Thoracic aorta (tissue), 2 donors: ENCODE results near the gene PTPRN2. TPM values are rescaled to one million over a fixed set of nuclear protein-coding genes. Genes with fewer than 3 reads are reported as not detected.

ENCODE experiments used
- ATAC-seq: fragments of 150-250 bp; one replicate; pipeline ENCODE4 v1.8.0; 2017; ENCODE audit warnings: low read depth; ENCODE audit not compliant: insufficient number of reproducible peaks, low FRiP score
- DNase-seq: peaks from one replicate; pipeline ENCODE4 v3.0.0-alpha.2; 2020; ENCODE audit warnings: low spot score
- H3K27ac ChIP-seq, 2 donors: fragments of 200-600 bp; sonication (generic); 1 replicate in 1 of 2; 2 replicates in 1 of 2; pipeline ENCODE4 v1.5.1; 2016; ENCODE audit warnings: mild to moderate bottlenecking in 2 of 2, moderate library complexity in 2 of 2
- H3K27me3 ChIP-seq: fragments of 200-600 bp; sonication (generic); replicated peaks from 2 replicates; pipeline ENCODE4 v1.6.0; 2016; ENCODE audit warnings: mild to moderate bottlenecking; ENCODE audit not compliant: insufficient read depth
- H3K36me3 ChIP-seq: fragments of 200-600 bp; sonication (generic); one replicate; pipeline ENCODE4 v1.5.1; 2016
- H3K4me1 ChIP-seq, 2 donors: fragments of 200-600 bp; sonication (generic); 1 replicate in 1 of 2; 2 replicates in 1 of 2; pipeline versions ENCODE4 v1.5.1 to v1.6.0; 2016; ENCODE audit warnings: low read depth in 2 of 2, mild to moderate bottlenecking in 1 of 2; ENCODE audit not compliant: control insufficient read depth in 1 of 2
- H3K4me3 ChIP-seq: fragments of 200-600 bp; sonication (generic); 2 replicates; pipeline ENCODE4 v1.5.1; 2016; ENCODE audit warnings: mild to moderate bottlenecking
- H3K9me3 ChIP-seq: fragments of 200-600 bp; sonication (generic); 2 replicates; pipeline ENCODE4 v1.5.1; 2016
- total RNA-seq, 2 donors: library from RNA; depleted of rRNA; stranded (reverse); fragments of >200 nt; gene quantifications; one replicate each; pipeline versions ENCODE4 v1.1.0 to v1.2.3, GENCODE V29; 2016
- TF ChIP-seq, protein P1 (sequence below): fragments of 200-600 bp; sonication (generic); IDR thresholded peaks from one replicate; pipeline ENCODE4 v1.5.1; 2019; ENCODE audit warnings: antibody characterized with exemption

The PTPRN2 gene
- total RNA-seq, 2 donors from 2014 or later: 2.2 to 3.1 TPM

DNA sequence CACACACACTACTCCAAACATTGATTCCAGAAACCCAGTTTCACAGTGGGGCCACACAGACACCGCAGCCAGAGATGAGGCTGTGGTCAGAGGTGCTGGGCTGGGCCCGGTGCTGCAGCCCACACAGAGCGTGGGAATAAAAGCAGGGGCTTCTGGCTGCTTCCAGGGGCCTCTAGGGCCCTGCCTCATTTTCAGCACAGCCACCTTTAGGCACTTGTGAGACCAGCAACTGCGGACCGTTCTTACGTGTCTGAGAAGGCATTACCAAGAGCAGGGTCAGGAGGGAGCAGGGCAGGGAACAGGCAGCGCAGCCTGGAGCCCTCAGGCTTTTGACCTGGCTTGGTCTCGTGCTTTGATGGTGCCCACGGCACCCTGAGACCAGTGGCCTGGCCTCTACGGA, 980.4 kb downstream of the PTPRN2 start:
- H3K27ac ChIP-seq: no peak overlapping the region
- DNase-seq (no peak), ATAC-seq (no peak)

DNA sequence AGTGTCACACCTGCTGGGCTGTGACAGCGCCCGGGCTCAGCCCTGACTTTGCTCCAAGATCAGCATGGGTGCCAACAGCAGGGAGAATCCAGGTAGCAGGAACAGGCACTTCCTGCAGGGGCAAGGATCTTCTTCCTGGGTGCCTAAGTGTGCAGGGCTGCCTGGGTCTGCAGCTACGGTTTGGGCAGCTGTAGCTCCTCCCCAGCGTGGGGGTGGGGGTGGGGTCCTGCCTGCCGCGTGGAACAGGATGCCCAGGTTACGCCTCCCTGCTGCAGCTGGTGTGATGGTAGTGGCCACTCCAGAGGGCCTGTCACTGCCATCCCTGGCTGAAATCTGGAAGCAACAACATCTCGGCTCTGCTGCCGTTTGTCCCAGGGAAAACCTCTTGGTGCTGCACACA, 981.5 kb downstream of the PTPRN2 start:
- TF ChIP-seq, protein P1, sequence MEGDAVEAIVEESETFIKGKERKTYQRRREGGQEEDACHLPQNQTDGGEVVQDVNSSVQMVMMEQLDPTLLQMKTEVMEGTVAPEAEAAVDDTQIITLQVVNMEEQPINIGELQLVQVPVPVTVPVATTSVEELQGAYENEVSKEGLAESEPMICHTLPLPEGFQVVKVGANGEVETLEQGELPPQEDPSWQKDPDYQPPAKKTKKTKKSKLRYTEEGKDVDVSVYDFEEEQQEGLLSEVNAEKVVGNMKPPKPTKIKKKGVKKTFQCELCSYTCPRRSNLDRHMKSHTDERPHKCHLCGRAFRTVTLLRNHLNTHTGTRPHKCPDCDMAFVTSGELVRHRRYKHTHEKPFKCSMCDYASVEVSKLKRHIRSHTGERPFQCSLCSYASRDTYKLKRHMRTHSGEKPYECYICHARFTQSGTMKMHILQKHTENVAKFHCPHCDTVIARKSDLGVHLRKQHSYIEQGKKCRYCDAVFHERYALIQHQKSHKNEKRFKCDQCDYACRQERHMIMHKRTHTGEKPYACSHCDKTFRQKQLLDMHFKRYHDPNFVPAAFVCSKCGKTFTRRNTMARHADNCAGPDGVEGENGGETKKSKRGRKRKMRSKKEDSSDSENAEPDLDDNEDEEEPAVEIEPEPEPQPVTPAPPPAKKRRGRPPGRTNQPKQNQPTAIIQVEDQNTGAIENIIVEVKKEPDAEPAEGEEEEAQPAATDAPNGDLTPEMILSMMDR: no peak
- Histone ChIP-seq H3K27ac (no peak overlapping the region), H3K27me3 (no peaks in the 10 kb centered on the region), H3K36me3 (no peaks in the 10 kb centered on the region), H3K9me3 (no peaks in the 10 kb centered on the region), H3K4me1 (no peaks in the 10 kb centered on the region), H3K4me3 (no peak overlapping the region)
- DNase-seq (no peak), ATAC-seq (no peak)

More for the DNA sequence above, 980.4 kb downstream of the PTPRN2 start:
- Histone ChIP-seq H3K4me3 (no peak overlapping the region), H3K27me3 (no peaks in the 10 kb centered on the region), H3K36me3 (no peaks in the 10 kb centered on the region), H3K9me3 (no peaks in the 10 kb centered on the region), H3K4me1 (no peaks in the 10 kb centered on the region)
- TF ChIP-seq, protein P1: no peak

DNA sequence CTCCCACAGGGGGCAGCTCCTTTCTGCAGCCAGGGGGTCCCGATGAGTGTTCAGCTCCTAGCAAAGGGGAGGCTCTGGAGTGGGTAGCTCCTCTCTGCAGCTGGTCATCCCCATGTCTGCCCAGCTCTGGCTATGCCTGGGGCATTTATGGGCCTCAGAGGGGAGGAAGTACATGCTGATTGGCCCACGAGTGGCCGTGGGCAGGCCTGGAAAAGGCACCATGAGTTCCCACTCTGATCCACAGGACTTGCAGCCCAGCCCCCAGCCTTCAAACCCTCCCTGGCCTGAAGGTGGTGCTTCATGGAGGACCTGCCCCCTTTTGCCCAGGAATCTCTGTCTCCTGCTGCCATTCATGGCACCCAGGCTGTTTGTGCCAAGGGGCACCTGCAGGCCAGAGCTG, 982.0 kb downstream of the PTPRN2 start:
- H3K27me3 ChIP-seq: no peaks in the 10 kb centered on the region
- no peak for DNase-seq
- H3K36me3 ChIP-seq: no peaks in the 10 kb centered on the region
- H3K9me3 ChIP-seq: no peaks in the 10 kb centered on the region
- no peak for ATAC-seq
- H3K4me1 ChIP-seq: no peaks in the 10 kb centered on the region
- H3K27ac ChIP-seq: no peak overlapping the region
- TF ChIP-seq, protein P1: no peak
- no peak overlapping the region for H3K4me3 ChIP-seq

DNA sequence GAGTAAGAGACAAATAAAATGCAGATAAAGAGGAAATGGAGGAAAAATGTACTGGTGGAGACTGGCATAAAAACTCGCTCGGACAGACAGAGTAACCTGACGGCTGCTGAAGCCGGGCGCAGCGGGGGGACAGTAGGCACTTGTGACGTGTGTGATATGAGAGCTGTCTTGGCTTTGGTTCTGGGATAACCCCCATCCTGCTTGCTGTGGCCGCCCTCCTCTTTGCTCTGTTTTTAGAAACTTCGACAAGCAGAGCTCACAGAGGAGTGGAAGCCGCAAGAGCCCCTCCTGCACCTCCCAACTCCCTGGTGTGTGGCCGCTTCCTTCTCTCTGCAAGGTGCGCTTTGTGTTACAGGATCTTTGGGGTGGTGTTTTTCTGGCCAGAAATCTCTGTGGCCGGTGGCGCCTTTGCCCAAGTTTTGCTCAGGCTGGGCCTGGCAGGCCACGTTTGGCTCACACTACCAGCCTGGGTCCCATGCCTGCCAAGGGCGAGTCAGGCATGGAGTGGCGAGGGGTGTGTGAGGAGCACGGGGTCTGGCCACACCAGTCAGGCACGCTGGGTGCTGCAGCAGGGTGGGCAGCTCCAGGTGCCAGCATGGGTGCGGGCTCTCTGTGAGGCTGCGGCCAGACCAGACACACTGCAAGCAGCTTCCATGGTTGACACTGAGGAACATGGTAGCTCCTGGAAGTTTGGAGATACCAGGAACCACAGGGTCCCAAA, 982.8 kb downstream of the PTPRN2 start:
- Histone ChIP-seq H3K9me3 (no peaks in the 10 kb centered on the region), H3K27me3 (no peaks in the 10 kb centered on the region), H3K27ac (no peak overlapping the region), H3K36me3 (no peaks in the 10 kb centered on the region), H3K4me1 (no peaks in the 10 kb centered on the region), H3K4me3 (no peak overlapping the region)
- TF ChIP-seq, protein P1: no peak
- ATAC-seq: no peak
- DNase-seq: no peak

DNA sequence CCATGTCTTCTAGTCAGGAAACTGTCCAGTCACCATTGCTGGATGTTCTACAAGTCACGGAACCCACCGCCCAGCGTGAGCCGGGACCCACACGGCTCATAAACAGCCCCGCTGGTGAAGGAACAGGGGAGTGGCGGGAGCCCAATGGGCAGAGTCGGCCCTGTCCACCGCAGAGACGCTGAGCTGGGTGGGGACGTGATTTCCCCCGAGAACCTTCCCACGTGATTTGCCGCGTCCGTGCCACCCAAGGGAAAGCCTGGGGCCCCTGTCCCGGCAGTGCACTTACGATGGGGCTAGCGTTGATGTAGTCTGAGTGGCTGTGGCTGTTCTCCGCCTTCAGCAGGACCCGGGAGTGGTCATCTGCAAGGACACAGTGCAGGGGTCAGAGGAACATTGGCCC, 983.9 kb downstream of the PTPRN2 start:
- Histone ChIP-seq H3K9me3 (no peaks in the 10 kb centered on the region), H3K4me1 (no peaks in the 10 kb centered on the region), H3K27ac (no peak overlapping the region), H3K27me3 (no peaks in the 10 kb centered on the region), H3K4me3 (no peak overlapping the region), H3K36me3 (no peaks in the 10 kb centered on the region)
- TF ChIP-seq, protein P1: no peak
- DNase-seq (no peak), ATAC-seq (no peak)
